IPS-15b (cell line): Measurements from ENCODE around the gene UMODL1.

ENCODE experiments used
- H3K27me3 ChIP-seq: one replicate; pipeline ENCODE4 v1.6.1; 2013; ENCODE audit warnings: low read length; ENCODE audit not compliant: control insufficient read depth, insufficient read depth
- H3K36me3 ChIP-seq: one replicate; pipeline ENCODE4 v1.6.1; 2013; ENCODE audit warnings: low read length; ENCODE audit not compliant: control insufficient read depth, insufficient read depth
- H3K4me1 ChIP-seq: one replicate; pipeline ENCODE4 v1.6.1; 2013; ENCODE audit warnings: mild to moderate bottlenecking, low read length; ENCODE audit not compliant: control insufficient read depth, insufficient read depth
- H3K4me3 ChIP-seq: one replicate; pipeline ENCODE4 v1.5.1; 2013; ENCODE audit warnings: low read depth, low read length
- H3K9ac ChIP-seq: one replicate; pipeline ENCODE4 v1.6.1; 2013; ENCODE audit warnings: low read depth, mild to moderate bottlenecking, low read length
- H3K9me3 ChIP-seq: one replicate; pipeline ENCODE4 v1.6.1; 2013; ENCODE audit warnings: mild to moderate bottlenecking, low read length; ENCODE audit not compliant: control insufficient read depth, insufficient read depth

UMODL1 gene

DNA sequence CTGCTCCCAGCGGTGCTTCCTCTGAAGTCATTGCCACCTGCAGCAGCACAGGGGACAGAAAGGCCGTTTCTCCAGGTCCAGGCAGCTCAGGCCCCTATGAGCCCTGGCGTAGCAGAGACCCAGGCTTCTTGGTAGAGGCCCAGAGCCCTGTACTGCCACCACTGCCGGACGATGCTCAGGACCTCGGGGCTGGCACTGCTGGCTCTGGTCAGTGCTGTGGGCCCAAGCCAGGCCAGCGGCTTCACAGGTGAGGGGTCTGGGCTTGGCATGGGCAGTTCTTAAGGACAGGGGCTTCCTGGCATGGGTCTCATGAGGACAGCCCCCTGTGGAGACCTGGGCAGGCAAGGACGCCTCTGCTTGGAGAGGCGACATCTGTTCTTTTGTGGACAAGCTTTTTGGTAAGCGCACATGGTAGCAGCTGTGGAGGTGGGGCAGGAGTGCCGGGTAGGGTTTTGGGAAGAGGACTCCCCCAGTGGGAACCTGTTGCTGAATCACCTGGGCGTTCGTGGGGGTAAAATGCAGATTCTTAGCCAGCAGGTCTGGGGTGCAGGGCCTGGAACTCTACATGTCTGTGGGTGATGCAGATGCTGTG is at the start of gene UMODL1:
Gene UMODL1, plus strand, starts transcription at position 172 of the 592 bp plus-strand sequence. Its CDS starts 0 bp downstream, at position 172.
- no peaks in the 10 kb centered on the region for H3K36me3 ChIP-seq
- H3K4me1 ChIP-seq: no peaks in the 10 kb centered on the region
- H3K4me3 ChIP-seq: no peak within 1 kb of the TSS
- no peak within 1 kb of the TSS for H3K9ac ChIP-seq
- no peaks in the 10 kb centered on the region for H3K9me3 ChIP-seq
- no peaks in the 10 kb centered on the region for H3K27me3 ChIP-seq

DNA sequence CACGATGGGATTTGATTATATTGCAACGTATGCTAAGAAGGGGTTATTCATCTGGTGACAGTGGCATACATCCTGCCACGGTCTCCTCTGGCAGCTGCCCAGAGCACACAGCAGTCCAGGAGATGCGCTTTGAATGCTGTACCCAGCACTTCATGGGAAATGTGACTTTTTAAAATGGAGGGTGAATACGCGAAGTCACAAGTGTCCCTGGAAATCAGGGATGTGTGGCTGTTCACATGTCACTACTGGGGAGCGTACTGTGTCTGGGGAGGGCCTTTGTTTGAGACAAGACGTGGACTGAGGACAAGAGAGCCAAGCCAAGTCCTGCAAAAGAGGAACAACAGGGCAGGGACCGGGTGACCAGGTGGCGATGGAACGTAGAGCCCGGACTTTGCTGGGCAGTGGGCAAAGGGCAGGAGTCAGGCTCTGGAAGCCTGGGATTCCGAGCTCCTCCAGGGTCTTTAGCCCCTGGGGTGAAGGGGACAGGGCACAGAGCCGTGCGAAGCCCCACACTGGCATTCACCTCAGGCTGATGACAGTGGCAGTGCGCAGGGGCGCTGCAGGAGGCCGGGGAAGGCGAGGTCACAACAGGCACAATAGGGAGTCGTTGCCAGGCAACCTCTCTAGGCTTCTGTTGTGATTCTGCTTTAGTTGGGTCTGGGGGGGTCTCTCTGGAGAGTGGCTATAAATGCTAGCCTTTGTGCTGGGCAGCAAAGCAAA is 49.6 kb upstream of the UMODL1 start:
- H3K4me1 ChIP-seq: no peaks in the 10 kb centered on the region
- peaks cover 3% of the 10 kb centered on the region for H3K27me3 ChIP-seq
- H3K9me3 ChIP-seq: no peaks in the 10 kb centered on the region
- H3K4me3 ChIP-seq: no peak overlapping the region
- H3K9ac ChIP-seq: no peak overlapping the region
- no peaks in the 10 kb centered on the region for H3K36me3 ChIP-seq

GRCh38 chr21:42022091-42022430 is 49.1 kb upstream of the UMODL1 start:
- no peak overlapping the region for H3K9ac ChIP-seq
- no peaks in the 10 kb centered on the region for H3K9me3 ChIP-seq
- H3K36me3 ChIP-seq: no peaks in the 10 kb centered on the region

DNA sequence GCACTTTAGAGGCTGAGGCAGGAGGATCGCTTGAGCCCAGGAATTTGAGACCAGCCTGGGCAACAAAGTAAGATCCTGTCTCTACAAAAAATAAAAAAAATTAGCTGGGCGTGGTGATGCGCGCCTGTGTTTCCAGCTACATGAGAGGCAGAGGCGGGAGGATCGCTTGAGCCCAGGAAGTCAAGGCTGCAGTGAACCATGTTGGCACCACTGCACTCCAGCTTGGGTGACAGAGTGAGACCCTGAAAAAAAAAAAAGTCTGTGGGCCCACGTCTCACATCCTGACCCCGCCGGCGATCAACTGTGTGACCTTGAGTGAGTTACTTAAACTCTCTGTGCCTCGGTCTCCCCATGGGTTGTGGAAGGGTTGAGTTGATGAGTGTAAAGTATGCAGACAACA is 48.2 kb upstream of the UMODL1 start:
- no peaks in the 10 kb centered on the region for H3K36me3 ChIP-seq
- H3K9ac ChIP-seq: no peak overlapping the region
- no peaks in the 10 kb centered on the region for H3K4me1 ChIP-seq
- H3K27me3 ChIP-seq: peaks cover 3% of the 10 kb centered on the region
- H3K4me3 ChIP-seq: no peak overlapping the region
- H3K9me3 ChIP-seq: no peaks in the 10 kb centered on the region

More at GRCh38 chr21:42022091-42022430, 49.1 kb upstream of the UMODL1 start:
- Histone ChIP-seq H3K27me3 (peaks cover 3% of the 10 kb centered on the region), H3K4me1 (no peaks in the 10 kb centered on the region), H3K4me3 (no peak overlapping the region)

DNA sequence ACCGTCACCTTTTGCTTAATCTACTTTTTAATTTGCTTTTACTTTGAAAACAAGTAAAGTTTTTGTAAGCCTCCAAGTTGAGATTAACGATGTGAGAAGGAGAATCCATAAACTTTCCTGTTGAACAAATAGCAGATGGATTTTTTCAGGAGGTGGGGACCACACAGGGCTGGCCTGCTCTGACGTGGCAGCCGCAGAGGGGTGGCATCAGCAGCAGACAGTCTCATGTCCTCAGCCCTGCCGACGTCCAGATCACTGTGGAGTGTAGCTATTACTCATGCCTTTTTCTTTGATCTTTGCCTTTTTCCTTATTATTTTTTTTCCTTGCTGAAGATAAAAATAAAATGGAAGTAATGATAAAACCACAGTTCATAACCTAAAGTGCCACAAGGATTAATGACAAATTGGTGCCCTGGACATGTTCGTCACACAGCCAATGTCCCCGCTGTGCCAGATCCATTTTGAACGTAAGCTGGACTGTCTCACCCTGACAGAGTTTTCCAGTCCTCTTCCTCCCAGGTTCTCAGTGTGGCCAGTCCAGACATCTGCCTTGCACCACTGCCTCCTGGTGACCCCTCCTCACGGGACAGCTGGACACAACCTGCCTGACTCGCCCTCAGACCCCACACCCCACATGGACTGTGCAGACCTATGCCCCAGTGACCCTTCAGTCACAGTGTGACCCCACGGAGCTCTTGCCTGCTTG is 45.6 kb upstream of the UMODL1 start:
- H3K9ac ChIP-seq: no peak overlapping the region
- no peaks in the 10 kb centered on the region for H3K9me3 ChIP-seq

GRCh38 chr21:42026082-42026435 is 45.1 kb upstream of the UMODL1 start:
- Histone ChIP-seq H3K4me1 (no peaks in the 10 kb centered on the region), H3K9ac (no peak overlapping the region), H3K4me3 (no peak overlapping the region), H3K9me3 (no peaks in the 10 kb centered on the region), H3K27me3 (no peaks in the 10 kb centered on the region), H3K36me3 (no peaks in the 10 kb centered on the region)

More for the DNA sequence above, 45.6 kb upstream of the UMODL1 start:
- H3K36me3 ChIP-seq: no peaks in the 10 kb centered on the region
- H3K4me3 ChIP-seq: no peak overlapping the region
- no peaks in the 10 kb centered on the region for H3K4me1 ChIP-seq
- H3K27me3 ChIP-seq: peaks cover 3% of the 10 kb centered on the region

DNA sequence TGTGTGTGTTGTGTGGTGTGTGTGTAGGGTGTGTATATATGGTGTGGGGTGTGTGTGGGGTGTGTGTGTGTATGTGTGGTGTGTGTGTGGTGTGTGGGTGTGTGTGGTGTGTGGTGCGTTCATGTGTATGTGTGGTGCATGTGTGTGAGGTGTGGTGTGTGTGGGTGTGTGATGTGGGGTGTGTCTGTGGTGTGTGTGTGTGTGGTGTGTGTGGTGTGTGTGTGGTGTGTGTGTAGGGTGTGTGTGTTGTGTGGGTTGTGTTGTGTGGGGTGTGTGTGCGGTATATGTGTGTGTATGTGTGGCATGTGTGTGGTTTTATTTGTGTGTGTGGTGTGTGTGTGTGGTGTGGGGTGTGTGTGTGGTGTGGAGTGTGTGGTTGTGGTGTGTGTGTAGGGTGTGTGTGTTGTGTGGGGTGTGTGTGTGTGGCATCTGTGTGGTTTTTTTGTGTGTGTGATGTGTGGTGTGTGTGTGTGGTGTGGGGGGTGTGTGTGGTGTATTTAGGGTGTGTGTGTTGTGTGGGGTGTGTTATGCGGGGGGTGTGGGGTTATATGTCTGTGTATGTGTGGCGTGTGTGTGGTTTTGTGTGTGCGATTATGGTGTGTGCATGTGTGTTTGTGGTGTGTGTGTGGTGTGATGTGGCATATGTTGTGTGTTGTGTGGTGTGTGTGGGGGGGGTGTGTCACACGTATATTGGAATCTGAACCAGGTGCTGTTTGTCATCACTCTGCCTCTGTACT is 43.9 kb upstream of the UMODL1 start:
- no peak overlapping the region for H3K9ac ChIP-seq
- H3K9me3 ChIP-seq: no peaks in the 10 kb centered on the region
- H3K27me3 ChIP-seq: no peaks in the 10 kb centered on the region
- H3K4me3 ChIP-seq: no peak overlapping the region
- no peaks in the 10 kb centered on the region for H3K36me3 ChIP-seq
- H3K4me1 ChIP-seq: no peaks in the 10 kb centered on the region

- H3K9ac ChIP-seq: no peak overlapping the region
- H3K27me3 ChIP-seq: no peaks in the 10 kb centered on the region
- no peaks in the 10 kb centered on the region for H3K9me3 ChIP-seq
- H3K4me3 ChIP-seq: no peak overlapping the region
- H3K4me1 ChIP-seq: no peaks in the 10 kb centered on the region
- H3K36me3 ChIP-seq: no peaks in the 10 kb centered on the region
Measured at GRCh38 chr21:42027822-42028765, 43.0 kb upstream of the UMODL1 start.

- Histone ChIP-seq H3K27me3 (no peaks in the 10 kb centered on the region), H3K36me3 (no peaks in the 10 kb centered on the region), H3K9me3 (no peaks in the 10 kb centered on the region), H3K4me3 (no peak overlapping the region), H3K4me1 (no peaks in the 10 kb centered on the region), H3K9ac (no peak overlapping the region)
Measured at GRCh38 chr21:42028766-42029425, 42.2 kb upstream of the UMODL1 start.

GRCh38 chr21:42030311-42030710 is 40.8 kb upstream of the UMODL1 start:
- Histone ChIP-seq H3K9me3 (no peaks in the 10 kb centered on the region), H3K27me3 (no peaks in the 10 kb centered on the region), H3K4me3 (no peak overlapping the region), H3K9ac (no peak overlapping the region), H3K36me3 (no peaks in the 10 kb centered on the region), H3K4me1 (no peaks in the 10 kb centered on the region)
